NCI-H146 treated with DMSO at 0.1 percent for 48 hours (cell line): ENCODE data around the gene BABAM2.
"Not testable (repeated sequence)": the region's sequence is repeated elsewhere in the genome, so short reads cannot be mapped to it uniquely, and the experiment has no call there.

Experiments used
- DNase-seq: peaks from one replicate; lab custom pipeline; 2025; ENCODE audit not compliant: unreplicated experiment; lab: John Stamatoyannopoulos, UW

Gene BABAM2

GRCh38 chr2:27940982-27941381 is 50.5 kb downstream of the BABAM2 start:
- DNase-seq = no peak

- DNase-seq = no peak
Measured at GRCh38 chr2:27942612-27943547, 52.4 kb downstream of the BABAM2 start.

- no peak for DNase-seq
Measured at GRCh38 chr2:27946530-27947060, 56.1 kb downstream of the BABAM2 start.

- no peak for DNase-seq
Measured at GRCh38 chr2:27952070-27952469, 61.5 kb downstream of the BABAM2 start.

GRCh38 chr2:27953077-27953476 is 62.5 kb downstream of the BABAM2 start:
- DNase-seq = no peak

GRCh38 chr2:27954221-27954673 is 63.7 kb downstream of the BABAM2 start:
- no peak for DNase-seq

GRCh38 chr2:27954771-27955383 is 64.3 kb downstream of the BABAM2 start:
- peak; percentile 21 for DNase-seq

- no peak for DNase-seq
Measured at GRCh38 chr2:27955384-27956161, 65.0 kb downstream of the BABAM2 start.

GRCh38 chr2:27956888-27957287 is 66.4 kb downstream of the BABAM2 start:
- DNase-seq = no peak

GRCh38 chr2:27958711-27959378 is 68.3 kb downstream of the BABAM2 start:
- no peak for DNase-seq

GRCh38 chr2:27959496-27959895 is 69.0 kb downstream of the BABAM2 start:
- DNase-seq = no peak

GRCh38 chr2:27960237-27960912 is 69.8 kb downstream of the BABAM2 start:
- no peak for DNase-seq

- no peak for DNase-seq
Measured at GRCh38 chr2:27962006-27962405, 71.5 kb downstream of the BABAM2 start.

GRCh38 chr2:27963472-27963871 is 72.9 kb downstream of the BABAM2 start:
- no peak for DNase-seq

- no peak for DNase-seq
Measured at GRCh38 chr2:27964067-27964466, 73.5 kb downstream of the BABAM2 start.

GRCh38 chr2:27965841-27966240 is 75.3 kb downstream of the BABAM2 start:
- no peak for DNase-seq

GRCh38 chr2:27966466-27966865 is 75.9 kb downstream of the BABAM2 start:
- no peak for DNase-seq

GRCh38 chr2:27967076-27967475 is 76.5 kb downstream of the BABAM2 start:
- no peak for DNase-seq

GRCh38 chr2:27968045-27968444 is 77.5 kb downstream of the BABAM2 start:
- not testable (repeated sequence) for DNase-seq

GRCh38 chr2:27968957-27969356 is 78.4 kb downstream of the BABAM2 start:
- not testable (repeated sequence) for DNase-seq
